ENCODE measurements around the gene MAPKAP1. TPM values are rescaled to one million over a fixed set of nuclear protein-coding genes. Genes with fewer than 3 reads are reported as not detected.
A peak's percentile ranks its signal among the peaks of the same experiment; 100 is the strongest.

MAPKAP1 gene
- total RNA-seq, 2 donors from 2014 or later = 54.9 to 70.1 TPM

DNA sequence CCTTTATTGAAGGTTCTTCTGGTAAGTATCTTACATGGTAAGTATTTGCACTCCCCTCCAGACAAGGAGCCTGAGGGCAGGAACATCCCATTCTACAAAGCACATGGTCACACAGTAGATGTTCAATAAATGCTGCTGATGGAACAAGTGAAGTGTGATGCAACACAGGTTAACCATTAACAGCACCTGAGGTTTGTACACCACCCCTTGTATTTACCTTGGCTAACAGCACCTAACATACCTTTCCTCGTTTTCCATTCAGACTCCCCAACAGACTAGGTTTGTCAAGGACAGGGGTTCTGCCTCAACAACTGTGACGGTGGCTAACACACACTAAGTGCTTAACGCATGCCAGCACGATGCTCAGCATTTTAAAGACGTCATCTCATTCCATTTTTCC is 213.6 kb downstream of the MAPKAP1 start:
- Histone ChIP-seq H3K4me3 (no peak overlapping the region), H3K4me1 (peaks cover 6% of the 10 kb centered on the region), H3K27me3 (no peaks in the 10 kb centered on the region), H3K27ac (no peak overlapping the region), H3K9me3 (no peaks in the 10 kb centered on the region), H3K9ac (ENCODE audit: low read depth in 2 of 2, low read length in 2 of 2) (no peak overlapping the region), H3K36me3 (no peaks in the 10 kb centered on the region)
- TF ChIP-seq, protein P1, sequence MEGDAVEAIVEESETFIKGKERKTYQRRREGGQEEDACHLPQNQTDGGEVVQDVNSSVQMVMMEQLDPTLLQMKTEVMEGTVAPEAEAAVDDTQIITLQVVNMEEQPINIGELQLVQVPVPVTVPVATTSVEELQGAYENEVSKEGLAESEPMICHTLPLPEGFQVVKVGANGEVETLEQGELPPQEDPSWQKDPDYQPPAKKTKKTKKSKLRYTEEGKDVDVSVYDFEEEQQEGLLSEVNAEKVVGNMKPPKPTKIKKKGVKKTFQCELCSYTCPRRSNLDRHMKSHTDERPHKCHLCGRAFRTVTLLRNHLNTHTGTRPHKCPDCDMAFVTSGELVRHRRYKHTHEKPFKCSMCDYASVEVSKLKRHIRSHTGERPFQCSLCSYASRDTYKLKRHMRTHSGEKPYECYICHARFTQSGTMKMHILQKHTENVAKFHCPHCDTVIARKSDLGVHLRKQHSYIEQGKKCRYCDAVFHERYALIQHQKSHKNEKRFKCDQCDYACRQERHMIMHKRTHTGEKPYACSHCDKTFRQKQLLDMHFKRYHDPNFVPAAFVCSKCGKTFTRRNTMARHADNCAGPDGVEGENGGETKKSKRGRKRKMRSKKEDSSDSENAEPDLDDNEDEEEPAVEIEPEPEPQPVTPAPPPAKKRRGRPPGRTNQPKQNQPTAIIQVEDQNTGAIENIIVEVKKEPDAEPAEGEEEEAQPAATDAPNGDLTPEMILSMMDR (IDR thresholded peaks at IDR 0.05) = no peak
- peak; percentile 71 for DNase-seq
- intact Hi-C loops (cut with DNase I) = no loop called here

- Histone ChIP-seq H3K9me3 (no peaks in the 10 kb centered on the region), H3K4me1 (peaks cover 6% of the 10 kb centered on the region), H3K27ac (no peak overlapping the region), H3K27me3 (no peaks in the 10 kb centered on the region), H3K9ac (ENCODE audit: low read depth in 2 of 2, low read length in 2 of 2) (no peak overlapping the region), H3K36me3 (no peaks in the 10 kb centered on the region), H3K4me3 (no peak overlapping the region)
- intact Hi-C loops (cut with DNase I) = no loop called here
- DNase-seq = no peak
- TF ChIP-seq, protein P1 (IDR thresholded peaks at IDR 0.05) = no peak
Measured at GRCh38 chr9:125492719-125493118, 214.3 kb downstream of the MAPKAP1 start.

GRCh38 chr9:125487842-125488241 is 219.2 kb downstream of the MAPKAP1 start:
- H3K9ac ChIP-seq (ENCODE audit: low read depth in 2 of 2, low read length in 2 of 2) = no peak overlapping the region
- intact Hi-C loops (cut with DNase I) = no loop called here
- no peak overlapping the region for H3K4me3 ChIP-seq

GRCh38 chr9:125486576-125486975 is 220.4 kb downstream of the MAPKAP1 start:
- Histone ChIP-seq H3K36me3 (no peaks in the 10 kb centered on the region), H3K27me3 (no peaks in the 10 kb centered on the region), H3K9me3 (no peaks in the 10 kb centered on the region), H3K4me1 (no peaks in the 10 kb centered on the region), H3K27ac (no peak overlapping the region), H3K9ac (ENCODE audit: low read depth in 2 of 2, low read length in 2 of 2) (no peak overlapping the region), H3K4me3 (no peak overlapping the region)
- intact Hi-C loops (cut with DNase I) = no loop called here
- DNase-seq = no peak
- TF ChIP-seq, protein P1 (IDR thresholded peaks at IDR 0.05) = no peak

More at GRCh38 chr9:125487842-125488241, 219.2 kb downstream of the MAPKAP1 start:
- Histone ChIP-seq H3K4me1 (no peaks in the 10 kb centered on the region), H3K9me3 (no peaks in the 10 kb centered on the region), H3K27me3 (no peaks in the 10 kb centered on the region), H3K27ac (no peak overlapping the region), H3K36me3 (no peaks in the 10 kb centered on the region)
- TF ChIP-seq, protein P1 (IDR thresholded peaks at IDR 0.05) = no peak
- no peak for DNase-seq

DNA sequence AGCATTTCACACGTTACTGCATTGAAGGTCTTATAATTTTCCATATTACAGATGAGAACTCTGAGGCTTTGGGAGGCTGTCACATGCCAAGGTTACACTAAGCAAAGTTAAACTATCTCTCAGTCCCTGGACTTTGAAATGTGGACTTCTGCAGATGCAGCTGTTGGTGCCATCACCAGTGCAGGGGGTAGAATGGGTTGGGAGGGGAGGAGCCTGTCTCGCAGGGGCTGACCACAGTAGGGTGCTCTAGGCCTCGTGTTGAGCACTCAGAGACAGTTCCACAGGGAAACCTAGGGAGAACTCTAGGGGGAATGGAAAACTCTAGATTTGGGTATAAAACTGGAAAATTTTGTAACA is 220.9 kb downstream of the MAPKAP1 start:
- H3K4me1 ChIP-seq = no peaks in the 10 kb centered on the region
- H3K9ac ChIP-seq (ENCODE audit: low read depth in 2 of 2, low read length in 2 of 2) = no peak overlapping the region
- no peaks in the 10 kb centered on the region for H3K9me3 ChIP-seq
- H3K4me3 ChIP-seq = no peak overlapping the region
- intact Hi-C loops (cut with DNase I) = no loop called here
- DNase-seq = no peak
- TF ChIP-seq, protein P1 (IDR thresholded peaks at IDR 0.05) = no peak
- no peaks in the 10 kb centered on the region for H3K36me3 ChIP-seq
- H3K27ac ChIP-seq = no peak overlapping the region
- no peaks in the 10 kb centered on the region for H3K27me3 ChIP-seq

All from colonic mucosa (tissue), 4 donors.